HEK293T (cell line): ENCODE results near the gene DYNLT5.

ENCODE experiments used
- BHLHE40 ChIP-seq: fragments of 450-650 bp; IDR thresholded peaks from 2 replicates; pipeline ENCODE4 v1.6.1; 2016; ENCODE audit warnings: mild to moderate bottlenecking, moderate library complexity, borderline replicate concordance
- CTBP1 ChIP-seq: fragments of 450-650 bp; IDR thresholded peaks from 2 replicates; pipeline ENCODE4 v1.6.1; 2016; ENCODE audit warnings: borderline replicate concordance
- ELF4 ChIP-seq: fragments of 450-650 bp; IDR thresholded peaks from 2 replicates; pipeline ENCODE4 v1.6.1; 2017; ENCODE audit warnings: antibody characterized with exemption
- FOXK2 ChIP-seq: fragments of 450-650 bp; IDR thresholded peaks from 2 replicates; pipeline ENCODE4 v1.6.1; 2016; ENCODE audit warnings: mild to moderate bottlenecking
- FOXM1 ChIP-seq: fragments of 450-650 bp; IDR thresholded peaks from 2 replicates; pipeline ENCODE4 v1.6.1; 2017; ENCODE audit warnings: mild to moderate bottlenecking, borderline replicate concordance
- HDGF ChIP-seq: fragments of 450-650 bp; IDR thresholded peaks from 2 replicates; pipeline ENCODE4 v1.6.1; 2017; ENCODE audit warnings: antibody characterized with exemption, borderline replicate concordance
- LEF1 ChIP-seq: fragments of 450-650 bp; IDR thresholded peaks from 2 replicates; pipeline ENCODE4 v1.6.1; 2017; ENCODE audit warnings: mild to moderate bottlenecking, borderline replicate concordance
- NFRKB ChIP-seq: fragments of 450-650 bp; IDR thresholded peaks from 2 replicates; pipeline ENCODE4 v1.6.1; 2016; ENCODE audit warnings: mild to moderate bottlenecking, moderate library complexity
- PKNOX1 ChIP-seq: fragments of 450-650 bp; IDR thresholded peaks from 2 replicates; pipeline ENCODE4 v1.6.1; 2016
- SP1 ChIP-seq: fragments of 450-650 bp; IDR thresholded peaks from 2 replicates; pipeline ENCODE4 v1.6.1; 2017
- SUZ12 ChIP-seq: fragments of 450-650 bp; IDR thresholded peaks from 2 replicates; pipeline ENCODE4 v1.6.1; 2016; ENCODE audit warnings: mild to moderate bottlenecking
- TARDBP ChIP-seq: fragments of 450-650 bp; IDR thresholded peaks from 2 replicates; pipeline ENCODE4 v1.6.1; 2016
- ZNF384 ChIP-seq: fragments of 450-650 bp; IDR thresholded peaks from 2 replicates; pipeline ENCODE4 v1.6.1; 2016

- no peak for TF ChIP-seq CTBP1
- no peak; the same call in 1 of the 2 replicates for TF ChIP-seq FOXM1
- no peak for TF ChIP-seq ELF4
- TF ChIP-seq SP1: no peak
- TF ChIP-seq SUZ12: no peak
- no peak for TF ChIP-seq ZNF384
- TF ChIP-seq HDGF: no peak
- no peak for TF ChIP-seq BHLHE40
- no peak for TF ChIP-seq NFRKB
- no peak for TF ChIP-seq LEF1
- TF ChIP-seq TARDBP: no peak
- no peak for TF ChIP-seq PKNOX1
- TF ChIP-seq FOXK2: no peak
Observed at GRCh38 chr1:66725885-66726665, 26.2 kb upstream of the DYNLT5 start.
